ENCODE measurements around the gene C19orf53. TPM values are rescaled to one million over a fixed set of nuclear protein-coding genes. Genes with fewer than 3 reads are reported as not detected.

The C19orf53 gene
- polyA plus RNA-seq, 3 donors, result 125 to 156 (median 132) TPM

- no peak overlapping the region for H3K27ac ChIP-seq (ENCODE audit: low read depth in 1 of 2, low read length in 2 of 2)
- Mint-ChIP-seq H3K4me3 (no peak overlapping the region), H3K27me3 (ENCODE audit: low read depth in 3 of 3) (no peaks in the 10 kb centered on the region), H3K27ac (no peak overlapping the region), H3K36me3 (peaks cover 15 to 46% of the 10 kb centered on the region in 2 donors), H3K4me1 (peaks cover 24% of the 10 kb centered on the region), H3K9me3 (peaks cover 0 to 3% (median 0%) of the 10 kb centered on the region in 7 donors)
- no peaks in the 10 kb centered on the region for H3K79me2 ChIP-seq (ENCODE audit: insufficient read depth, low read length)
- TF ChIP-seq, protein P1, sequence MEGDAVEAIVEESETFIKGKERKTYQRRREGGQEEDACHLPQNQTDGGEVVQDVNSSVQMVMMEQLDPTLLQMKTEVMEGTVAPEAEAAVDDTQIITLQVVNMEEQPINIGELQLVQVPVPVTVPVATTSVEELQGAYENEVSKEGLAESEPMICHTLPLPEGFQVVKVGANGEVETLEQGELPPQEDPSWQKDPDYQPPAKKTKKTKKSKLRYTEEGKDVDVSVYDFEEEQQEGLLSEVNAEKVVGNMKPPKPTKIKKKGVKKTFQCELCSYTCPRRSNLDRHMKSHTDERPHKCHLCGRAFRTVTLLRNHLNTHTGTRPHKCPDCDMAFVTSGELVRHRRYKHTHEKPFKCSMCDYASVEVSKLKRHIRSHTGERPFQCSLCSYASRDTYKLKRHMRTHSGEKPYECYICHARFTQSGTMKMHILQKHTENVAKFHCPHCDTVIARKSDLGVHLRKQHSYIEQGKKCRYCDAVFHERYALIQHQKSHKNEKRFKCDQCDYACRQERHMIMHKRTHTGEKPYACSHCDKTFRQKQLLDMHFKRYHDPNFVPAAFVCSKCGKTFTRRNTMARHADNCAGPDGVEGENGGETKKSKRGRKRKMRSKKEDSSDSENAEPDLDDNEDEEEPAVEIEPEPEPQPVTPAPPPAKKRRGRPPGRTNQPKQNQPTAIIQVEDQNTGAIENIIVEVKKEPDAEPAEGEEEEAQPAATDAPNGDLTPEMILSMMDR (IDR thresholded peaks at IDR 0.05), result no peak
- intact Hi-C loops (cut with micrococcal nuclease), result no loop called here
- H2AFZ ChIP-seq (ENCODE audit: insufficient read depth, low read depth, low read length, poor library complexity, severe bottlenecking), result no peak overlapping the region
- no peaks in the 10 kb centered on the region for H3K9me3 ChIP-seq (replicated peaks in 1 of 2; ENCODE audit: control insufficient read depth in 1 of 2, insufficient read depth in 1 of 2, low read length in 2 of 2)
- H3K4me2 ChIP-seq (replicated peaks; ENCODE audit: extremely low read depth, low read length, poor library complexity, severe bottlenecking), result no peak overlapping the region
- no peak overlapping the region for H3K9ac ChIP-seq (ENCODE audit: insufficient read depth, low read length, poor library complexity, severe bottlenecking)
- no peaks in the 10 kb centered on the region for H3K27me3 ChIP-seq (ENCODE audit: control insufficient read depth in 2 of 2, insufficient read depth in 2 of 2, low read length in 2 of 2)
- no peak overlapping the region for H3K4me3 ChIP-seq (replicated peaks in 1 of 3; ENCODE audit: low read depth in 2 of 3, low read length in 3 of 3)
- H3K36me3 ChIP-seq (replicated peaks in 1 of 2; ENCODE audit: control insufficient read depth in 1 of 2, insufficient read depth in 2 of 2, low read length in 2 of 2), result peaks cover 6 to 23% of the 10 kb centered on the region in 2 donors
- no peak for DNase-seq
- H4K20me1 ChIP-seq (ENCODE audit: insufficient read depth, low read length), result no peaks in the 10 kb centered on the region
- 100% methylated on average over 7 of the region's 11 CpGs for WGBS (ENCODE audit: insufficient coverage)
- peaks cover 7 to 20% of the 10 kb centered on the region in 2 donors for H3K4me1 ChIP-seq (ENCODE audit: control insufficient read depth in 1 of 2, insufficient read depth in 2 of 2, low read length in 2 of 2)
Observed at GRCh38 chr19:13812544-13812943, 38.3 kb downstream of the C19orf53 start.

DNA sequence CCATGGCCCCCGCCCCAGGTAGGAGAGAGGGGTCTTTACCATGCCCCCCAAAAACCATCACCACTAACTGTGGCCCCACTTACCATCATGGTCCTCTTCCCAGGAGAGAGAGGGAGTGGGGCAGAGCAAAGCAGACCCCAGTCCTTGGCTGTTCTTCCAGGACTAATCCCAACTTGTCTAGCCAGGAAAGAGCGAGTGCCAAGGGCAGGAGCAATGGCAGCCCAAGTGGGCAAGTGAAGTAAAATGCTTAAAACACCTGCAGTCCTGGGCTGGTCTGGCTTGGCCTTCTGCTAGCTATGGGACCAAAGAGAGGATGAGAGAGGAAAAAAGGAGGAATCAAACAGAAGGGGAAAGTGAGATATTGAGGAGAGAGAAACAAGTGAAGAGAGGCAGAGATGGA lies 38.9 kb downstream of the C19orf53 start:
- Mint-ChIP-seq H3K27me3 (ENCODE audit: low read depth in 3 of 3) (no peaks in the 10 kb centered on the region), H3K4me3 (no peak overlapping the region), H3K27ac (no peak overlapping the region), H3K36me3 (peaks cover 15 to 47% of the 10 kb centered on the region in 2 donors), H3K4me1 (peaks cover 28% of the 10 kb centered on the region), H3K9me3 (peaks cover 0 to 3% (median 0%) of the 10 kb centered on the region in 7 donors)
- TF ChIP-seq, protein P1 (IDR thresholded peaks at IDR 0.05), result no peak
- Histone ChIP-seq H3K27me3 (ENCODE audit: control insufficient read depth in 2 of 2, insufficient read depth in 2 of 2, low read length in 2 of 2) (no peaks in the 10 kb centered on the region), H3K36me3 (replicated peaks in 1 of 2; ENCODE audit: control insufficient read depth in 1 of 2, insufficient read depth in 2 of 2, low read length in 2 of 2) (peaks cover 6 to 17% of the 10 kb centered on the region in 2 donors), H4K20me1 (ENCODE audit: insufficient read depth, low read length) (no peaks in the 10 kb centered on the region), H3K79me2 (ENCODE audit: insufficient read depth, low read length) (no peaks in the 10 kb centered on the region), H3K4me1 (ENCODE audit: control insufficient read depth in 1 of 2, insufficient read depth in 2 of 2, low read length in 2 of 2) (peaks cover 9 to 26% of the 10 kb centered on the region in 2 donors), H3K4me3 (replicated peaks in 1 of 3; ENCODE audit: low read depth in 2 of 3, low read length in 3 of 3) (no peak overlapping the region), H2AFZ (ENCODE audit: insufficient read depth, low read depth, low read length, poor library complexity, severe bottlenecking) (no peak overlapping the region), H3K9ac (ENCODE audit: insufficient read depth, low read length, poor library complexity, severe bottlenecking) (no peak overlapping the region), H3K9me3 (replicated peaks in 1 of 2; ENCODE audit: control insufficient read depth in 1 of 2, insufficient read depth in 1 of 2, low read length in 2 of 2) (no peaks in the 10 kb centered on the region), H3K4me2 (replicated peaks; ENCODE audit: extremely low read depth, low read length, poor library complexity, severe bottlenecking) (no peak overlapping the region), H3K27ac (ENCODE audit: low read depth in 1 of 2, low read length in 2 of 2) (no peak overlapping the region)
- no peak for DNase-seq
- WGBS (ENCODE audit: insufficient coverage), result 100% methylated on average over 1 of the region's 2 CpGs
- intact Hi-C loops (cut with micrococcal nuclease), result no loop called here
